Liver (tissue), 3 donors: ENCODE results near the gene BCAS1.

Experiments
- CTCF ChIP-seq: fragments of 150-350 bp; IDR thresholded peaks from 2 replicates; pipeline ENCODE4 v1.5.1; 2017; ENCODE audit warnings: improper control_type of control experiment, low read depth, low read length; ENCODE audit not compliant: missing input control
- EGR1 ChIP-seq, 2 donors: IDR thresholded peaks; 2 replicates each; pipeline ENCODE4 v1.6.1; 2016 to 2018; ENCODE audit warnings: antibody characterized with exemption in 2 of 2, low read depth in 2 of 2
- GABPA ChIP-seq, 2 donors: IDR thresholded peaks in 1 of 2; conservative IDR thresholded peaks in 1 of 2; 2 replicates each; pipeline ENCODE4 v1.6.1; 2016; ENCODE audit warnings: antibody characterized with exemption in 2 of 2, mild to moderate bottlenecking in 1 of 2, moderate library complexity in 1 of 2
- HNF4A ChIP-seq, 2 donors: conservative IDR thresholded peaks; 2 replicates each; pipeline ENCODE4 v1.6.1; 2016; ENCODE audit warnings: antibody characterized with exemption in 2 of 2, mild to moderate bottlenecking in 2 of 2
- JUND ChIP-seq, 2 donors: IDR thresholded peaks; 2 replicates each; pipeline ENCODE4 v1.6.1; 2016; ENCODE audit warnings: antibody characterized with exemption in 2 of 2
- RAD21 ChIP-seq, 2 donors: IDR thresholded peaks; 2 replicates each; pipeline ENCODE4 v1.6.1; 2016; ENCODE audit warnings: antibody characterized with exemption in 2 of 2, mild to moderate bottlenecking in 2 of 2
- REST ChIP-seq: IDR thresholded peaks from 2 replicates; pipeline ENCODE4 v1.6.1; 2016; ENCODE audit warnings: antibody characterized with exemption, mild to moderate bottlenecking
- RXRA ChIP-seq, 2 donors: IDR thresholded peaks; 2 replicates each; pipeline ENCODE4 v1.6.1; 2017 to 2018; ENCODE audit warnings: antibody characterized with exemption in 2 of 2, mild to moderate bottlenecking in 1 of 2
- SP1 ChIP-seq: IDR thresholded peaks from 2 replicates; pipeline ENCODE4 v1.6.1; 2018; ENCODE audit warnings: antibody characterized with exemption, mild to moderate bottlenecking
- TAF1 ChIP-seq: conservative IDR thresholded peaks from 2 replicates; pipeline ENCODE4 v1.6.1; 2016; ENCODE audit warnings: antibody characterized with exemption, mild to moderate bottlenecking
- YY1 ChIP-seq: IDR thresholded peaks from 2 replicates; pipeline ENCODE4 v1.6.1; 2016; ENCODE audit warnings: antibody characterized with exemption, mild to moderate bottlenecking
- TF ChIP-seq, protein P1 (sequence below): IDR thresholded peaks from 2 replicates; pipeline ENCODE4 v1.6.1; 2016; ENCODE audit warnings: antibody characterized with exemption
- donor health status: healthy.
- donor health status: healthy.

- TF ChIP-seq CTCF (no peak), TAF1 (no peak), YY1 (no peak), JUND (IDR thresholded peaks at IDR 0.05) (no peak), RAD21 (IDR thresholded peaks at IDR 0.05) (no peak), GABPA (IDR thresholded peaks at IDR 0.05 in 1 of 2, conservative IDR thresholded peaks at IDR 0.05 in 1 of 2) (no peak), RXRA (IDR thresholded peaks at IDR 0.05) (no peak), SP1 (no peak), REST (no peak), EGR1 (IDR thresholded peaks at IDR 0.05; ENCODE audit: low read depth in 2 of 2) (no peak), HNF4A (conservative IDR thresholded peaks at IDR 0.05) (no peak)
- TF ChIP-seq, protein P1, sequence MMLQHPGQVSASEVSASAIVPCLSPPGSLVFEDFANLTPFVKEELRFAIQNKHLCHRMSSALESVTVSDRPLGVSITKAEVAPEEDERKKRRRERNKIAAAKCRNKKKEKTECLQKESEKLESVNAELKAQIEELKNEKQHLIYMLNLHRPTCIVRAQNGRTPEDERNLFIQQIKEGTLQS, result no peak
Observed at GRCh38 chr20:54105653-54106052, 35.3 kb upstream of the BCAS1 start.
